Measurements from ENCODE around the gene IL1R1. TPM values are rescaled to one million over a fixed set of nuclear protein-coding genes. Genes with fewer than 3 reads are reported as not detected.

IL1R1 gene
- total RNA-seq, 4 donors from 2014 or later, result 51.1 to 141 (median 70.9) TPM

DNA sequence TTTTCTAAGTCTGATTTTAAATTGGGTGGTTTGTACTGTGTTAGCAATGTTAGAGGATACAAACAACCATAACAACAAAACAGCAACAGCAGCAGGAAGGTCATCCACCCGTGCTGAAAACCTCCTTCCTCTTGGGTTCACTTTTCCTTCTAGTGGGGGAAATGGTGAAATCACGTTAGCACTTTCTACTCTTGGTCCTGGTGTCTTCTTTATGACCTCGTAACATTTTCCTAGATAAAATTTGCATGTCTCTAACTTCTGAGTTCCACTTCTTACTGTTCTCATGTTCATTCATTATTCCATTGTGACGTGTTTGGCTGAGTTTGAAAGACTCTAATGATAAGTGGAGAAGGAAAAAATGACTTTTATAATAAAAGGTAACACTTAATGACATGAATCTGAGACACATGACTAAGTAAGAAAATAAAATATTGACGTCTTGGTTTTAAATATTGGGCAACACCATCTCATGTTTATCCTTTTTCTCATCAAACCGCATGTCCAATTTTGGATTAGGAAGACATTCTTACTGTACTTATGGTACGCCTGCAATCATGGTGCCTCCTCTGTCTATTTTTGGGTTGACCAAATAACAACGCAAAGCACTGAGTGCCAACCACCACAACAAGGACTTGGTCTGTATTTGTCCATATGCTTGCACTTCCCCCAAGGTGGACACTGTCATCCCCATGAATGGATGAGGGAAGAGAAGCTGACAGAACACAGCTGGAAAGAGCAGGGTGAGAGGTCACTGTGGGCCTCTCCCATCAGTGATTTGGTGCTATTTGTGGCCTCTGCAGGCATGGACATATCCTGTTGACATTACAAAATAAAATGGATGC is 25.7 kb upstream of the IL1R1 start:
- WGBS, 2 donors (ENCODE audit: low coverage in 1 of 2), result 62 to 65% methylated on average over 8 of the region's 8 CpGs
- H3K4me1 ChIP-seq, result peaks cover under 1 to 12% (median 3%) of the 10 kb centered on the region in 3 donors
- H3K9me3 ChIP-seq, result no peaks in the 10 kb centered on the region
- no peak for ATAC-seq
- H3K27me3 ChIP-seq, result no peaks in the 10 kb centered on the region
- H3K36me3 ChIP-seq, result no peaks in the 10 kb centered on the region
- no peak overlapping the region for H3K27ac ChIP-seq
- H3K4me3 ChIP-seq, result no peak overlapping the region
- no peak for TF ChIP-seq EP300 (IDR thresholded peaks at IDR 0.05)
- TF ChIP-seq, protein P1, sequence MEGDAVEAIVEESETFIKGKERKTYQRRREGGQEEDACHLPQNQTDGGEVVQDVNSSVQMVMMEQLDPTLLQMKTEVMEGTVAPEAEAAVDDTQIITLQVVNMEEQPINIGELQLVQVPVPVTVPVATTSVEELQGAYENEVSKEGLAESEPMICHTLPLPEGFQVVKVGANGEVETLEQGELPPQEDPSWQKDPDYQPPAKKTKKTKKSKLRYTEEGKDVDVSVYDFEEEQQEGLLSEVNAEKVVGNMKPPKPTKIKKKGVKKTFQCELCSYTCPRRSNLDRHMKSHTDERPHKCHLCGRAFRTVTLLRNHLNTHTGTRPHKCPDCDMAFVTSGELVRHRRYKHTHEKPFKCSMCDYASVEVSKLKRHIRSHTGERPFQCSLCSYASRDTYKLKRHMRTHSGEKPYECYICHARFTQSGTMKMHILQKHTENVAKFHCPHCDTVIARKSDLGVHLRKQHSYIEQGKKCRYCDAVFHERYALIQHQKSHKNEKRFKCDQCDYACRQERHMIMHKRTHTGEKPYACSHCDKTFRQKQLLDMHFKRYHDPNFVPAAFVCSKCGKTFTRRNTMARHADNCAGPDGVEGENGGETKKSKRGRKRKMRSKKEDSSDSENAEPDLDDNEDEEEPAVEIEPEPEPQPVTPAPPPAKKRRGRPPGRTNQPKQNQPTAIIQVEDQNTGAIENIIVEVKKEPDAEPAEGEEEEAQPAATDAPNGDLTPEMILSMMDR (IDR thresholded peaks at IDR 0.05), result no peak
- no peak for TF ChIP-seq POLR2AphosphoS5 (IDR thresholded peaks at IDR 0.05)
- no peak for TF ChIP-seq POLR2A (IDR thresholded peaks at IDR 0.05)

DNA sequence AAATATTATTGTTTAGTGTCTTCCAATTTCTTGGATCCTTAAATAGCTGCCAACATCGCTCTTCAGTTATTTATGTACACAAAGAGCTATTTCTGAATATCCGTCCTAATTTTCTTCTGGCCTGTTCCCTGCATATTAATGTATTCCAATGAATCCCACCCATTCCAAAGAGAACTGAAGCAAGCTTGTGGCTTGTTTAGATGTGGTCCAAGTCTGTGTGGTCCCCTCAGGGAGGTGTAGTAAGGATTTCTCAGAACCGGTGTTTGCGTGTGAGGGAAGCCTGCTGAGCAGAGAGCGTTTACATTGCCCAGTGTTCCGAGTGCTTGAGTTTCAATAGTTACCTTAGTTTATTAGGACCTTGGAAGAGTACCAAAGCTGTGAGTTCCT is 25.1 kb upstream of the IL1R1 start:
- 36 to 54% methylated on average over 3 to 4 of the region's 6 CpGs for WGBS, 2 donors (ENCODE audit: low coverage in 1 of 2)
- Histone ChIP-seq H3K36me3 (no peaks in the 10 kb centered on the region), H3K27me3 (no peaks in the 10 kb centered on the region), H3K4me1 (peaks cover 3 to 18% (median 3%) of the 10 kb centered on the region in 3 donors), H3K9me3 (no peaks in the 10 kb centered on the region), H3K4me3 (no peak overlapping the region), H3K27ac (no peak overlapping the region)
- ATAC-seq, result no peak
- TF ChIP-seq EP300 (IDR thresholded peaks at IDR 0.05) (no peak), POLR2AphosphoS5 (IDR thresholded peaks at IDR 0.05) (no peak), POLR2A (IDR thresholded peaks at IDR 0.05) (no peak)
- TF ChIP-seq, protein P1 (IDR thresholded peaks at IDR 0.05), result no peak

DNA sequence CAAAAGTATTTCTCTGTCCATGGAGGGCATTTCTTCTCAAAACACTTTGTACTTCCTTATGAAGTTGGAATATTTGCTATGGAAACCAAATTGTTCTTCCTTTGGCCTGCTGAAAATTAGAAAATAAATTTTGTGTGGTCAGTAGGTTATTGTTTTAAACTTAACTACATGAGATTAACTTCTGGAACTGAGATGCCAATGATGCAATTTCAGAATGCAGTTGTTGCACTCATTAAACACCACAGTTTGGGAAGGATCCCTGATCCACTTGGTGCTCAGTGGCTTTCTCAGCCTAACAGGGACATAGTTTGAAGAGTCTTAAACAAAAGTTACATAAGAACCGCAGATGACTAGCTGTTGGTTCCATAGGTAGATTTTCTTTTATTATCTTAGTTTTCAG is 23.3 kb upstream of the IL1R1 start:
- 95% methylated on average over 1 of the region's 1 CpG; no CpG with 5 or more reads in 1 of the 2 donors for WGBS, 2 donors (ENCODE audit: low coverage in 1 of 2)
- no peak overlapping the region for H3K4me3 ChIP-seq
- H3K9me3 ChIP-seq, result no peaks in the 10 kb centered on the region
- TF ChIP-seq, protein P1 (IDR thresholded peaks at IDR 0.05), result no peak
- TF ChIP-seq POLR2A (IDR thresholded peaks at IDR 0.05) (no peak), POLR2AphosphoS5 (IDR thresholded peaks at IDR 0.05) (no peak), EP300 (IDR thresholded peaks at IDR 0.05) (no peak)
- ATAC-seq, result no peak
- H3K27me3 ChIP-seq, result no peaks in the 10 kb centered on the region
- H3K27ac ChIP-seq, result no peak overlapping the region
- no peaks in the 10 kb centered on the region for H3K36me3 ChIP-seq
- H3K4me1 ChIP-seq, result peaks cover 3 to 20% (median 3%) of the 10 kb centered on the region in 3 donors

DNA sequence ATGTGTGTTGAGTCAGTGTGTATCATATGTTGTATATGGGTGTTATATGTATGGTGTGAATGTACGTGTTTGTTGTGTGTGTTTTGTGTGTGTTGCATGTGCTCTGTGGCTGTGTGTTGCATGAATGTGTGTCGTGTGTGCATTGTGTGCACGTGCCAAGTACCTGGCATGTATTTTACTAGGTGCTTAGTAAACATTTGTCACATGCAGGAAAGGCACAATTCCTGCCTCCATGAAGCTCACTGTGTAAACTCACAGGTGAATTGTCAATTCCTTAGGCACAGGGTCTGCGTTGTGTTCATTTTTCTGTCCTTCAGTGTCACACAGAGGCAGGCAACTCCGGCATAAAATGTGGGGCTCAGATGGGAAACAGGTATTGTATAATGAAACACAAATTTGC is 22.3 kb upstream of the IL1R1 start:
- no peaks in the 10 kb centered on the region for H3K27me3 ChIP-seq
- no peak overlapping the region for H3K27ac ChIP-seq
- WGBS, 2 donors (ENCODE audit: low coverage in 1 of 2), result 93 to 100% methylated on average over 3 to 5 of the region's 5 CpGs
- ATAC-seq, result no peak
- H3K4me1 ChIP-seq, result peaks cover 3 to 20% (median 3%) of the 10 kb centered on the region in 3 donors
- H3K9me3 ChIP-seq, result no peaks in the 10 kb centered on the region
- TF ChIP-seq POLR2AphosphoS5 (IDR thresholded peaks at IDR 0.05), result no peak
- TF ChIP-seq, protein P1 (IDR thresholded peaks at IDR 0.05), result no peak
- no peak for TF ChIP-seq EP300 (IDR thresholded peaks at IDR 0.05)
- no peak for TF ChIP-seq POLR2A (IDR thresholded peaks at IDR 0.05)
- no peaks in the 10 kb centered on the region for H3K36me3 ChIP-seq
- H3K4me3 ChIP-seq, result no peak overlapping the region

DNA sequence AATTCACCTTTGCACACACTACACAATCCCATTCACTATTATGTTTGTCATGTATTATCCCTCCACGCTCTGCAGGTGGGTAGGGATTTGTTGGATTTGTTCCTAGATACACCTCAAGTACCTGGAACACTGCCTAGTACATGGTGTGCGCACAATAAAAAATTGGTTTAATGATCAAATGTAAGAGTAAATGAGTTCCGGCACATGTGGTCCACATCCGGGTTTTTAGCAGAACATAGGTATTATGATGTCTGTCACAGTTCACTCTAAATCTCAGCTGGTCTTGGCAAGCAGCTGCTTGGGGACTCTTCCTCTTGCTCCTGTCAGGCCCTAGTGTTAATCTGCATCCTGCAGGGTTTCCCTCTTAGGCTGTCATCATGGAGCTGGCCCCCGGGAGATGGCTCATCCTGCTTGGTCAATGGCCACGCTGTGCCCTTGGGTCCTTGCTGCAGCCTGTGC is 21.8 kb upstream of the IL1R1 start:
- no peaks in the 10 kb centered on the region for H3K9me3 ChIP-seq
- WGBS, 2 donors (ENCODE audit: low coverage in 1 of 2), result 90 to 93% methylated on average over 3 to 4 of the region's 6 CpGs
- no peaks in the 10 kb centered on the region for H3K27me3 ChIP-seq
- peak; percentile 46 for ATAC-seq
- no peak overlapping the region for H3K4me3 ChIP-seq
- no peak overlapping the region for H3K27ac ChIP-seq
- TF ChIP-seq, protein P1 (IDR thresholded peaks at IDR 0.05), result no peak
- TF ChIP-seq POLR2AphosphoS5 (IDR thresholded peaks at IDR 0.05) (no peak), POLR2A (IDR thresholded peaks at IDR 0.05) (no peak), EP300 (IDR thresholded peaks at IDR 0.05) (no peak)
- no peaks in the 10 kb centered on the region for H3K36me3 ChIP-seq
- peaks cover 3 to 20% (median 3%) of the 10 kb centered on the region in 3 donors for H3K4me1 ChIP-seq
